ENCODE measurements around the gene FNDC3B.

Gene FNDC3B

GRCh38 chr3:172077197-172077757 lies 37.9 kb downstream of the FNDC3B start:
- no peak for TF ChIP-seq CTCF (IDR thresholded peaks at IDR 0.05; ENCODE audit: insufficient read depth, low read depth, low read length, missing control alignments)
- DNase-seq (ENCODE audit: low read depth), result no peak

GRCh38 chr3:172078244-172078643 lies 38.9 kb downstream of the FNDC3B start:
- no peak overlapping the region for H3K4me3 ChIP-seq (ENCODE audit: low read depth, low read length)
- DNase-seq (ENCODE audit: low read depth), result no peak
- no peak for TF ChIP-seq CTCF (IDR thresholded peaks at IDR 0.05; ENCODE audit: insufficient read depth, low read depth, low read length, missing control alignments)

More at GRCh38 chr3:172077197-172077757, 37.9 kb downstream of the FNDC3B start:
- H3K4me3 ChIP-seq (ENCODE audit: low read depth, low read length), result no peak overlapping the region

GRCh38 chr3:172078721-172079120 lies 39.3 kb downstream of the FNDC3B start:
- H3K4me3 ChIP-seq (ENCODE audit: low read depth, low read length), result no peak overlapping the region
- DNase-seq (ENCODE audit: low read depth), result no peak
- no peak for TF ChIP-seq CTCF (IDR thresholded peaks at IDR 0.05; ENCODE audit: insufficient read depth, low read depth, low read length, missing control alignments)

- no peak for TF ChIP-seq CTCF (IDR thresholded peaks at IDR 0.05; ENCODE audit: insufficient read depth, low read depth, low read length, missing control alignments)
- H3K4me3 ChIP-seq (ENCODE audit: low read depth, low read length), result no peak overlapping the region
- DNase-seq (ENCODE audit: low read depth), result no peak
Measured at GRCh38 chr3:172079326-172079976, 40.1 kb downstream of the FNDC3B start.

GRCh38 chr3:172080503-172080902 lies 41.1 kb downstream of the FNDC3B start:
- H3K4me3 ChIP-seq (ENCODE audit: low read depth, low read length), result no peak overlapping the region
- DNase-seq (ENCODE audit: low read depth), result no peak
- TF ChIP-seq CTCF (IDR thresholded peaks at IDR 0.05; ENCODE audit: insufficient read depth, low read depth, low read length, missing control alignments), result no peak

- no peak for TF ChIP-seq CTCF (IDR thresholded peaks at IDR 0.05; ENCODE audit: insufficient read depth, low read depth, low read length, missing control alignments)
- DNase-seq (ENCODE audit: low read depth), result no peak
- H3K4me3 ChIP-seq (ENCODE audit: low read depth, low read length), result no peak overlapping the region
Measured at GRCh38 chr3:172082269-172082668, 42.9 kb downstream of the FNDC3B start.
